ENCODE data around the gene PHKB.

PHKB gene

DNA sequence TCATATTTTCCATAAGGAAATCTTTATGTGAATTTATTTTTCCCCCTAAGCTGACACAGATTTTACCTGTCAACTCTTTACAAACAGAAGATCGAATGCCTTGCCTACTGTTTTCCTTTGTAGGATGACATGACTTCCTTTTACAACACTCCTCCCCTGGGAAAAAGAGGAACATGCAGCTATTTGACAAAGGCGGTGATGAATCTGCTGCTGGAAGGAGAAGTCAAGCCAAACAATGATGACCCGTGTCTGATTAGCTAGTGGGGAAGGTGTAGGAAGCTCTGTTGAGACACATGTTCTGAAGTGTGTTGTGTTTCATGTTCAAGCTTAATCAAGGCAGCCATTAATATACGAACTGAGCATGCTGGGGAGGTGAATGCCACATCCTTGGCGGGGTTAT, 238.0 kb downstream of the PHKB start:
- DNase-seq = no peak

DNA sequence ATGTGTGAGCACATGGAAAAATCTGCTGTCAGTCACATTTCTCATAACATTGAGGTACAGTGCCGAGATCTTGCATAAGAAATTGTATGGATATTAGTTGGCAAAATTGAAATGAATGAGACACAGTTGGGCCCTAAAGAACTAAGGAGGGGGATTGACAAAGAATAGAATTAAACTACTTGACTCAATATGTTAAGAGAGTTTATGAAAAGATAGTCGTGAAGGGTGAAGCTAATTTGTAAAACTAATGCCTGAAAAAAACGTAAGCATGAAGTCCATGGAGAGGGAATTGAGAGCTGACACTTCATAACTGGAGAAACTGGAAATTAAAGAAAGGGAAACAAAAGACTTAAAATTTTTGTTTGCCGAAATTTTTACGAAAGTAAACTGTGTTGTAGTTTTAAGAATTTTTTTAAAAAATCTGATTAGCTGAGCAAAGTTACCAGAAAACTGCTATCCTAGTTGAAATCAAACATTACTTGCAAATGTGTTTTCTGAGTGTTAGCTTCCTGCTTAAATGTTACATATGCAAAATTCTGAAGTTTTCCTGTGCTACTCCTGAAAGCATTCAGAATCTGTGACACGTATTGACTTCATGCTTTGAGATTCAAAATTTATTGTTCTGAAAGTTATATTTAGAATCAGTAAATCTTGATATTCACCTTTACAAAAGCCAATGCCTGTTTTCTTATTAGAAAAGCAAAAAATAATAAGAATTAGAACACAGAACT, 239.9 kb downstream of the PHKB start:
- DNase-seq = no peak

DNA sequence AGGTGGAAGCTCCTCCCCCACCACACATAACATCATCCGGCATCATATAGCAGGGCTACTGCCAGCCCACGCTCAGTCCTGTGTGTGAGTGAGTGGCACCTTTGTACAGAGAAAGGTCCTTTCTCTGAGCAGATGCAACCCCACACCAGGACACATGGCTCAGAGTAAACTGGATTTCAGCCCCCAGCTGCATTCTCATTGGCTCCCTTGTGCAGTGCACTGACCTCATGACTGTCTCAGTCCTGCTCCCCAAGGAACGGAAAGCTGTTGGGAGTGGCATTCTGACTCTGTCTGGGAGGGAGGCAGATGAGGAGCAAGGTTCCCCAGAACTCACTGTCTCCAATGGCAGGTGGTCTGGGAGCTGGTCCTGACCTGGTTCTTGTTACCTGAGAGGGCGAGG, 244.1 kb downstream of the PHKB start:
- no peak for DNase-seq

DNA sequence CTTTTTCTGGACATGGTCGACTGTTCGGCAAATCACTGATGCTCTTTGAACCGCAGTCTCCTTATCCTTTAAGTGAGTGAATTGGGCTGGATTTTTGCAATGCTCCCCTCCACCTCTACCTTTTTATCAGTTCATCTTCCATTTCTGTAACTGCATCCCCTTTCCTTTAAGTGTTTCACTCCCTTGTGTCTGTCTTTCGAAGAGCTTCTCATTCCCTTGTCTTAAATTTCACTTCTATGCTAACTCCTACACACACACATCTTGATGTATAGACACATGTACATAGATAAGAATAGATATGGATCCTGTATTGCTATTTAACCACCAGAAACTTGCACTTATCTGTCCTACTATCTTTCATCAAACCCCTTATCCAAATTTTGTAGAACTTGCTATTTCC, 250.7 kb downstream of the PHKB start:
- DNase-seq = no peak

DNA sequence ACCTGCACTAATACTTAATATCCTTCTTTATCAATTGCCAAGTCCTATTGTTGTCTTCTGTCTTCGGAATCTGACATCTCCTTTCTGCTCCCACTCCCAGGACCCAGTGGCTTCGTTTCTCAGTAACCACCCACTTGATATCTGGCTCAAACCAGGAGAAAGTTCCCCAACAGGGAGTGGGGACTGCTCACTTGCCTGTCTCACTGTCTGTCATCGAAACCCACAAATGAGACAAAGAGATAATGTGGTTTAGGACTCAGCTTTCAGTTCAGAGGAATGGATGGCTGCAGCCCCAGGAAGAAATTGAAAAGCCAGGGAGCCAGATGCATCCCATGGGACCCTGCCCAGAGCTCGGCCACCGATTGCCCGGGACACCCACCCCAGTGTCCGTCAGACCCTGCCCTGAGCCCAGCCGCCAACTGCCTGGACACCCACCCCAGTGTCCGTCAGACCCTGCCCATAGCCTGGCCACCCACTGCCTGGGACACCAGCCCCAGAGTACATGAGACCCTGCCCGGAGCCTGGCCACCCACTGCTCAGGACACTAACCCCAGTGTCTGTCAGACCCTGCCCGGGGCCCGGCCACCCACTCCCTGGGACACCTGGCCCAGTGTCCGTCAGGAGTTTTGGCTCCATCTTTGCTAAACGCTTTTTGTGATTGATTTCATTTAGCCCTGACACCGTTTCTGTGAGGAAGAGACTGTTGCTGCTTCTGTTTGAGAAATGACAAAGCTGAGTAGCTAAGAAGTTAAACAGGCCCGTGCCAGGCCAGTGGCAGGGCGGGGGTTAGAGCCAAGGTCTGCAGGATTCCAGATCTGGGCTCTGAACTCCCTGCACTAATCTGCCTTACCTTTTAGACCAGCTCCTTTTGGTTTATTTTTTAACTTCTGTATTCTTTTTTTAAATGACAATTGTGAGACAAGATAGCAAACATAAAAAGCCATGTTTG, 251.4 kb downstream of the PHKB start:
- no peak for DNase-seq

DNA sequence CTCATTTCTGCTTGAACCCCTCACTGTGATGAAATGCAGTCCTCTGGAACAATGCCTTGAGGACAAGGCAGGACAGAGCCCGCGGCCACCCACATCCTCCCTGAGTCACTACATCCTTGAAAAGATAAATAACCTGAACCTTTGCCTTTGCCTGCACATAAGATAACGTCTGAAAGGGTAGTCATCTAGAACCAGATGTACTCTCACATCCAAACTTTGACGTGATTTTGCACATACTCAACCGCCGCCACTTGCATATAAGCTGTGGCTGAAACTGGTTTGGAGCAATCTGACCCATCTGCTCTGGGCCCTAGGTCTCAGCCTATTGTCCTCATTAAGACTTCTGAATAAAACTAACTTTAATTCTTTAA, 252.1 kb downstream of the PHKB start:
- no peak for DNase-seq

DNA sequence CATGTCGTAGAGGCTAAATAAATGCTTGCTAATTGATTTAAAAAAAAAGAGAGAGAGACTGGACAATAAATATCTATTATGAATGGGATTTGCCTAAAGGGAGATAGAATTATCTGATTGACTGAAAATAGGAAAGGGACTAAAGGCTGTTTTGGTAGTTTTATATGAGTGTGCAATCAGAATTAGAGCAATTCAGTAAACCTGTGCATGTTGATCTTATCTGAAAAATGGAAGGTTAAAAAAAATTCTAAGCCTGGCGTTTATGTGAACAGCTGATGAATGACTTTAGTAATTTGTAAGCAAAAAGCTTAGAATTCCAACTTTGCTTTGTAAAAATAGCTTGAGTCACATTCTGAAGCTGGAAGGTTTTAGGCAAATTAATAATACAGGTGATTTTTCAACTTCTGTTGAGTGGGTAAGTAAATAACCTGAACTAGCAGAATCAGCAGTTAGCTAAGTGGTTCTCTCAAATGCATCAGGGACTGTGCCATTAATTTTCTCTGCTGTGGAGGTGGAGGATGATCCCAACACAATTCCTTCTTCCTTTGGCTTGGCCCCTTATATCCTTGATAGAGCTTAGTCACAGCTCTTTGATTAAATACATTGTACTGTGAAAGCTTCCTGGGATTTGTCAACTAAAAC, 254.4 kb downstream of the PHKB start:
- no peak for DNase-seq

DNA sequence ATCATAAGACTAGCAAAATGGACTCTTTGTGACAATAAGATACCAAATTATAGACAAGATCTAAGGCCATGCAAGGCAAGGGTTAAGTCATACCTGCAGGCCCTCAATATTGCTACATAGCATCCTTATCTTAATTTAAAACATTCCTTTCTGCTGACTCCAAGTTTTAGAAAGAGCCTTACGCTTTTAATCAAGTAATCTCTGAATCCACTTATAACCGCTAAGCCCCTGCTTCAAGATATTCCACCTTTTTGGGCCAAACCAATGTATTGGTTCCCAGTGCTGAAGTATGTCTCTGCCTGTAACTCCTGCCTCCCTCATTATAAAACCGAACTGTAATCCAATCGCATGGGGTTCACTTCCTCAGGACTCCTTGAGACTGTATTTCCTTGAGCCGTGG, 255.4 kb downstream of the PHKB start:
- DNase-seq = no peak

DNA sequence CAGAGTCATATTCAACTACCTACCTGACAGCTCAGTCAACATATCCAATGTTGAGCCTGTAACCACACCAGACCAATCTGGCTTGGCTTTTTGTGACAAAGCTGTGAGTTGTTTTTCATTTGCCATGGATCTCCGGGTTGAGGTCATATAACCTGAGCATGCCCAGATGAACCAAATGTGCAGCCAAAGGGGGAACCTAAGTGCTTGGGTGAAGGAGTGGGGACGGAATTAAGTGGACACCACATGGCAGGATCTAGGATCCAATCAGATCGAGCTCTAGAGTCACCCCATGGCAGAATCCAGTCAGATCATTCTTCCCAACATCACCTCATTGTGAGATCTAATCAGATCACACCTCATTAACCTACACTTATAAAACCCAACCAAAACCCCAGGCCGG, 258.6 kb downstream of the PHKB start:
- DNase-seq = no peak

DNA sequence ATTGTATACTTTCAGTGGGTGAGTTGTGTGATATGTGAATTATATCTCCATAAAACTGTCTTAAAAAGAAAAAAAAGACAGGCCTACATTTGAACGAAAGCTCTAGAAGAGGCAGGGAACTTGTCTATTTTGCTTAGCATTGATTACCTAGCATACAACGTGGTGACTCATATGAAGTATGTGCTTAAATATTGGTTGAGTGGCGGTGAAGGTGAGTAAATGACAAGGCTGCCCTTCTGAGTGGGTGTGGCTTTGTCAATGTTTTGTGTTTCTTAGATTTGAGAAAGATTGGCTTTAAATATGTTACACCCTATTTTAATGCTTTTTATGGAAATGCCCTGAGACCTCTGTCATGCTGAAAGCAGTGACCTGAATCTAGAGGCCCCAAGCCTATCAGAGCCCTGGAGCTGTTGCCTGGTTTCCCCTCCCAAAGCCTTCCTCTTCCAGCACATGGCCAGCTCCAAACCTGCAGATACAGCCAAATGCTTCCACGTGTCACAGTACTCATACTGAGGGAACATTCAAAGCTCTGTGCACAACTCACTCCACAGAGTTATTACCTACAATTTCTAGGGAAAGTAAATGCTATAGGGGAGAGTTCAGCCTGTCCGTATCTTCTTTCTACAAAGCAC, 260.0 kb downstream of the PHKB start:
- no peak for DNase-seq

DNA sequence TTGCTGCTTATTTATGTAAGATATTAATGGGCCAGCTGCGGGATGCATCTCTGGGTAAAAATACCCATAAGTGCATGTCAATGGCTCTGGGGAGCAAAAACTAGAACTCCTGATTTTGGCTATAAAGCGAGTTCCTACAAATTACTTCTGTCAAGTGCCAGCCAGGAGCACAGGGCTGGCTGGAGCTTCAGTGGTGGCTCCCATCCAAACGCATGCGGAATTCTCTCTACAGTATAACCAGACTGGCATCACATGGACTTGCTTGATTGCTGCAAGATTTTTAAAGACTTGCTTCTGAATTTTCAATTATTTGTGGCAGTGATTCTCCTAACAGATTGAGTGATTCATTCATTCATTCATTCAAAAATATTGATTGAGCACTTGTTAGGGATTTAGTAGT, 260.9 kb downstream of the PHKB start:
- DNase-seq = no peak

DNA sequence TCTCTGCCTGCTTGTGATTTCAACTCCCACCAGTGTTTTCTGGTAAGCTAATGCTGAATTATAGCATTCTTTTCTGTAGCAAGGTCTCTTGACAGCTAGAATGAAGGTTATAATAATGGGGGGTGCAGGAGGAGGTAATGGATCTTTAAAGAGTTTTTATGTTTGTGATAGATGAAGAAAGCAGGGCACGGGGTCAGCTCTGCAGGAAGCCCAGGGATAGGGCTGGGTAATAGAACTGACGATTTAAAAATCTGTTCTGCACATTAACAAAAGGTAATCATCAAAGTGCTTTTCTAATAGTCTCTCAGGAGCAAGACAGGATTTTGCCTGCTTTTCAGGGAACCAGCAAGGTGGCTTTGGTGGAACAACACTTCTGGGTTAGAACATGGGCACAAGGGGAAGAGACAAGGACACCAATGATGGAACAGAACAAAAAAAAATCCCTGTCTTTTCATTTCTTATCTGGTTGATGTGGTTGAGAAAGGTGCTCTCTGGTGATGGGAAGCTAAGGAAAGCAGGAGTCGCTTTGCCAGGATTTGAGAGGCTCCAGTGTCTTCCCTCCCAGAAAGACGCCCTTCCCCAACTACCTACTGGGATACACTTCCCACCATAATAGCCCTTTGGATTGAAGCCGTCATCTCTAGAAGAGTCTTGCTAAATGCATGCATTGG, 263.1 kb downstream of the PHKB start:
- DNase-seq = no peak

DNA sequence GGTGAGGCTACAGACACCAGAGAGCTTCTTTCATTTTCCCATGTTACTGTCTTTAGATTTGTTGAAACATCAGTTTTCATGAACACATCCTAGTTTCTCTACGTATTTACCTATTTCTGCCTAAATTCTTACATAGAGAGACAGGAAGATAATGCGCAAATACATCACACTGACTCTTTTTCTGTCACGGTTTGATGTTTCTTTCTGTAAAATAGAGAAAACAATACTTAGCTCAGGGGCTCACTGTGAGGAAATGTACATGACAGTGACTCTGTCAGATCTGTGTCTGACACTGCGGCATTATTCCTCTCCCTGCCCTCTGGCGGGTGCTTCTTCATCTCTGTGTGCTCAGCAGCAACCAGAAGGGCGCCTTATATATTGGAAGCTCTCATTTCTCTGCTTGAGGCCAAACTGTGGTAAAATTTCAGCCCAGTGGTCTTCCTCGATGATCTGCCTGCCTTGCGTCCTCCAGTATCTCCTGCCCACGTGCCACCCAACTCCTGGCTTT, 264.1 kb downstream of the PHKB start:
- DNase-seq = no peak

DNA sequence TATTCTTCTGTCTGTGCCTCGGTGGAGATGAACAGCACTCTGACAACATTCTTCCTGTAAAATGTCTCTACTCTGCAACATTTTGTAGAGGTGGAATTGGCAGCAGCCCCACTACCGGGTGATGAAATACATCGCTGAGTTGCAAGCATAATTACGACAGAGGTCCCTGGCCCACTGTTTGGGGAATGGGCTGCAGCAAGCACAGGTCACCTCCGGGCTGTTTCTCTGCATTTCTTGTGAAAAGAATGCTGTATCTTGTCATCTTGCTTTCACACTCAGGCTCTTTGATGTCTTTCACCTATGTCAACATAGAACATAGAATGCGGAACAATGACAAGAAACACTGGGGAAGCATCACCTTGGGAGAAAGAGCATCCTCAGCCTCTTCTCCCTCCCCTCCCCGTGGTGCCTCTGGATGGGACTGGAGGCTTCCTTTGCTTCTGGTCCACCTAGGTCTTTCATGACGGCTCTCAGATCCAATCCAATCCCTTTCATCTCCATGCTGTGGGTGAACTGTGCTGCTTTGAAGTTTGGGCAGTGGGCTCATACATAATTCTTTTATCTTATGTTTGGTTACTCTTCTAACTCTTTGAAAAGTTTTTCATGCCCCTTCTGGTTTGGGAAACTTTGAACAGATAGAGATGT, 265.0 kb downstream of the PHKB start:
- DNase-seq = no peak

DNA sequence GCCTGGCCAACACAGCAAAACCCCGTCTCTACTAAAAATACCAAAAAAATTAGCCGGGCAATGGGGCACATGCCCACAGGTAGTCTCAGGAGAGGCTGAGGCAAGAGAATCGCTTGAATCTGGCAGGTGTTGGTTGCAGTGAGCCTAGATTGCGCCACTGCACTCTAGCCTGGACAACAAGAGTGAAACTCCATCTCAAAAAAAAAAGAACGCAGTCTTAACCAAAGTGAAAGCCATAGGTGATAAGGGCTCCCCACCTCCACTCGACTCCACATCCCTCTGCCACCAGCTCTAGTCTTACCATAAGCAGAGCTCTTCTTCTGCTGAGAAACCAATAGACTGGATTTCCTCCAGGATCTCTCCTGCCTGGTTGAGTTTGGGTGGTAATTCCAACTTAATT, 266.0 kb downstream of the PHKB start:
- no peak for DNase-seq

DNA sequence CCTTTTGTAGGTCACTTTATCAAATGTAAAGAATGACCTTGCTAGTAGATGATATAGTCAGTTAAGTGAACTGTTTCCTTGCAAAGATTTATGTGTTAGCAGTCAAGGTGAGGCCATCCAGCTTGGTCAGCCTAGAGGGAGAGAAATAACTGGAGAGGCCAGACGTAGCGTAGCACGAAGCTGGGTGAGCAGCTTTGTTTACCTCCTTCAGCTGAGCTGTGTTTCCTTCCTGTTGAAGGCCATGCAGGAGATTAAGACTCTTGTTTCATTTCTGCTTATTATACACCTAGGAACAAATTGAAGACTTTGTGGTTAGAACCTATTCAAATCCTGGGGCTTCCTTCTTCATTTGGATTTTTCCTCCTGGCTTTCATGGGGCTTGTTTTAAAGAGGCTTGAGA, 267.1 kb downstream of the PHKB start:
- no peak for DNase-seq

DNA sequence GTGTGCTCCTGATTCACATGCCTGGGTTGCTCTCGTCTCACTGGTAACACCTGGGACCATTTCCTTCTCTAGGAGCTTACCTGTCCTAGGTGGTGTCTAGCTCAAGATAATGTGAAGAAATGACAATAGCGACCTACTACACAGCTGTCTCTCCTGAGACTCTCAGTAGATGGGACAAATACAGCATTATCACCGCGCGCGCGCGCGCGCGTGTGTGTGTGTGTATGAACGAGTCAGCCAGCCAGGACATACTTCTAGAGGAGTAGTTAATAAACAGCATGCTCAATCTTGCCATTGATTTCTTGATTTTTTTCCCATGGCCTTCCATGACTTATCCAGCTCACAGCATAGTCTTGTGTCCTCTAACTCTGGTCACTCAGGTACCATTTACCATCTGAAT, 268.6 kb downstream of the PHKB start:
- DNase-seq = no peak

DNA sequence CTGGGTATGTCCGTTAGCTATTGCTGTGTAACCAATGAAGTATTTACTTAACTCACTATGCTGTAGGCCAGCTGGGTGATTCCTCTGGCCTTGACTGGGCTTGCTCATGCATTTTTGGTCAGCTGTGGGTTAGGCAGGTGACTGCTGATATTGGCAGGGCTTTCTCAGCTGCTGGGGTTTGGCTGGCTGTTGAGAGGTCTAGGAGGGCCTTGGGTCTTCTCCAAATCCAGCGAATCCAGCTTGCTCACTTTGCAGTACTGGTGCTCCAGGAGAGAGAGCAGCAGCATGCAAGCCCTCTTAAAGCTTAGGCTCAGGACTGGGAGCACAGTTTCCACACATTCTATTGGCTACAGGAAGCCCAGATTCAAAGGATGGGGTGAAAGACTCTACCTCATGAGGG, 270.1 kb downstream of the PHKB start:
- no peak for DNase-seq

DNA sequence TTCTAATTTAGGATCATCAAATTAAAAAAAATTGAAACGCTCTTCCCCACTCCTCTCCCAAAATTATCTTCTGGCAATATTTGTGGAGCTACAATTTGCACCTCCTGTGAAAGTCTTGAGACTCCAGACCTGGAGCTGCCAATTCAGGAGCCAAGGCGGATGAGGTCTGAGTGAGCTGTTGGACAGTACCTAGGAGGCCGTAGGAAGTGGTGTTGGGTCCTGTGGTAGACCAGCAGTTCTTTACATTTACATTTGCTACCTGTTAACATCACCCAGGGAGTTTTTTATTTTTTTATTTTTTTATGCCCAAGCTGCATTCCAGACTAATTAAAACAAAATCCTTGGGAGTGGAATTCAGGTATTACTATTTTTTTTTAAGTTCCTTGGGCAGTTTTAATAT, 271.0 kb downstream of the PHKB start:
- no peak for DNase-seq

DNA sequence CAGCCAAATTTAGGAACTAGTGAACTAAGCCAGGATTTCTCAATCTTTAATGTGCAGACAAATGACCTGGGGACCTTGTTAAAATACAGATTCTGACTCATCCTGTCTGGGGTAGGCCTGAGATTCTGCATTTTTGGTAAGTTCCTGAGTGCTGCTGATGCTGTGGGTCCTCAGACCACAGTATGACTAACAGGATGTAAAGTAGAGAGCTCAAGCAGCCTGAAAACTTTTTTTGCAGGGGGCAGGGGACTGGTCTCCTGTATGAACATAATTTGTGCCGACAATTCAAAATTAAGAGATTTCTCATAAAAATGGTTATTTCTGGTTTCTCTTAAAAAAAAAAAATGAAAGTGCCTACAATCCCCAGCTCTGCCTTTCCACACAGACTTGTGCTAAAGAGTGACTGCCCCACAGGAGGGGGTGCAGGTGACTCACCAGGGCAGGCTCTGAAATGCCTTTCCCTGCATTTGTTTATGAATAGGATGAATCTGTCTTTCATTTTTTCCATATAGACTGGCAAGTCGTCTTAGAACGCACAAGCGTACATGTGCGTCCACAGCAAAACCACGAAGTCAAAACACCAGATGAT, 271.5 kb downstream of the PHKB start:
- DNase-seq = peak; percentile 51

DNA sequence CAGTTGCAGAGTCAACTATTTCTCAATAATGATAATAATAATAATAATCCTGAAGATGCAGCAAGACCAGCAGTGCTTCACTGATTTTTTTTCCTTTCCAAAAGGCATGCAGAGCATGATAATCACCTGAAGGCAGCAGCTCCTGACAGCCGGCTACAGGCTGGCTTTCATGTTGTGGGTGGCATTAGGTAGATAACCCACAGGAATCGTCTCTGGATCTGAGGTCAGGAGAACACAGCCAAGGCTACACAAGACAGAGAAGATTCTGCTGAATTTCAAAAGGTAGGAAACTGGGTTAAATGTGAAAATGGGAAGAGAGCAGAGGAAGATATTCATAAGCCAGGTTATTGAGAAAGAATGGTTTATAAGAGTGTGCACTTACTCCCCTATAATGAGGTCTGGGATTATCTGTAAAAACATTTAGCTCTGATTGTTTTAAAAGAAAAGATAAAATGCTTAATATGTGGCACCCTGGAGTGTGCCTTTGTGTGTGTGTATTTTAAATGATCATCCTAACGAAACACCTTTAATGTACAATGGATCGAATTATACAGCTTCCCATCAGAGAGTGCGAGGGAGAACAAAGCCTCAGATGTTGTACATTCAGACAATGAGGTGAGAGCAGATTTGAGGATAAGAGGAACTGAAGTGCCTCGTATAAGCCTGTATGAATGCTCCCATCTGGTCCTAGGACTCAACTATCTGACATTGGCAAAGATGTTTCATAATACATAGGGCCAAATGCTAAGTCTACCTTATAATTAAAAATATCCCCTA, 273.1 kb downstream of the PHKB start:
- no peak for DNase-seq
